GM12892 (cell line): ENCODE measurements around the gene KIAA1755.
"Not testable (repeated sequence)": the region's sequence is repeated elsewhere in the genome, so short reads cannot be mapped to it uniquely, and the experiment has no call there.

ENCODE experiments used
- DNase-seq: peaks from one replicate; pipeline ENCODE4 v3.0.0; 2011; ENCODE audit not compliant: insufficient read length
- FAIRE-seq: peaks from 2 replicates; lab custom pipeline; 2011; peaks lifted over from hg19 to GRCh38; lab: Jason Lieb, UNC
- POLR2A ChIP-seq: IDR thresholded peaks from 2 replicates; pipeline ENCODE4 v1.6.1; 2011; ENCODE audit warnings: low read depth, low read length, control low read depth
- POLR2AphosphoS5 ChIP-seq: IDR thresholded peaks from 2 replicates; pipeline ENCODE4 v1.6.1; 2011; ENCODE audit warnings: low read depth, low read length, control low read depth
- TAF1 ChIP-seq: IDR thresholded peaks from 2 replicates; pipeline ENCODE4 v1.6.1; 2011; ENCODE audit warnings: low read depth, mild to moderate bottlenecking, control low read depth, low read length, borderline replicate concordance

The KIAA1755 gene

GRCh38 chr20:38258545-38259215, 1.9 kb downstream of the KIAA1755 start:
- no peak for FAIRE-seq

GRCh38 chr20:38256966-38257365, 3.6 kb downstream of the KIAA1755 start:
- DNase-seq (no peak), FAIRE-seq (no peak)
- TF ChIP-seq POLR2AphosphoS5 (no peak), POLR2A (no peak), TAF1 (no peak)

More at GRCh38 chr20:38258545-38259215, 1.9 kb downstream of the KIAA1755 start:
- TF ChIP-seq POLR2A: no peak
- no peak for TF ChIP-seq POLR2AphosphoS5
- no peak for TF ChIP-seq TAF1
- no peak for DNase-seq

GRCh38 chr20:38256021-38256420, 4.5 kb downstream of the KIAA1755 start:
- DNase-seq: no peak
- TF ChIP-seq TAF1: no peak
- TF ChIP-seq POLR2AphosphoS5: no peak
- no peak for TF ChIP-seq POLR2A
- FAIRE-seq: no peak

- FAIRE-seq: no peak
- DNase-seq: no peak
- no peak for TF ChIP-seq TAF1
- no peak for TF ChIP-seq POLR2AphosphoS5
These were observed 5.1 kb downstream of the KIAA1755 start for GRCh38 chr20:38255393-38255792.

GRCh38 chr20:38254621-38255020, 5.9 kb downstream of the KIAA1755 start:
- not testable (repeated sequence) for DNase-seq, FAIRE-seq

- FAIRE-seq (no peak), DNase-seq (no peak)
- no peak for TF ChIP-seq POLR2A
- no peak for TF ChIP-seq TAF1
- no peak for TF ChIP-seq POLR2AphosphoS5
These were observed 7.0 kb downstream of the KIAA1755 start for GRCh38 chr20:38253571-38253970.

GRCh38 chr20:38252292-38253288, 7.9 kb downstream of the KIAA1755 start:
- DNase-seq (no peak), FAIRE-seq (no peak)
- no peak for TF ChIP-seq TAF1
- no peak for TF ChIP-seq POLR2A
- TF ChIP-seq POLR2AphosphoS5: no peak

GRCh38 chr20:38251441-38251840, 9.1 kb downstream of the KIAA1755 start:
- not testable (repeated sequence) for FAIRE-seq, DNase-seq

GRCh38 chr20:38250609-38251008, 9.9 kb downstream of the KIAA1755 start:
- DNase-seq (no peak), FAIRE-seq (no peak)
- TF ChIP-seq POLR2AphosphoS5: no peak
- TF ChIP-seq TAF1: no peak
- no peak for TF ChIP-seq POLR2A

- FAIRE-seq (no peak), DNase-seq (no peak)
- no peak for TF ChIP-seq TAF1
- no peak for TF ChIP-seq POLR2AphosphoS5
- TF ChIP-seq POLR2A: no peak
These were observed 10.8 kb downstream of the KIAA1755 start for GRCh38 chr20:38249536-38250310.

- DNase-seq: no peak
- TF ChIP-seq TAF1: no peak
- TF ChIP-seq POLR2A: no peak
- no peak for TF ChIP-seq POLR2AphosphoS5
- no peak for FAIRE-seq
These were observed 12.4 kb downstream of the KIAA1755 start for GRCh38 chr20:38248133-38248532.

GRCh38 chr20:38247725-38248124, 12.8 kb downstream of the KIAA1755 start:
- DNase-seq, FAIRE-seq: not testable (repeated sequence)
